Measurements from ENCODE around the gene CARD10.

DNA sequence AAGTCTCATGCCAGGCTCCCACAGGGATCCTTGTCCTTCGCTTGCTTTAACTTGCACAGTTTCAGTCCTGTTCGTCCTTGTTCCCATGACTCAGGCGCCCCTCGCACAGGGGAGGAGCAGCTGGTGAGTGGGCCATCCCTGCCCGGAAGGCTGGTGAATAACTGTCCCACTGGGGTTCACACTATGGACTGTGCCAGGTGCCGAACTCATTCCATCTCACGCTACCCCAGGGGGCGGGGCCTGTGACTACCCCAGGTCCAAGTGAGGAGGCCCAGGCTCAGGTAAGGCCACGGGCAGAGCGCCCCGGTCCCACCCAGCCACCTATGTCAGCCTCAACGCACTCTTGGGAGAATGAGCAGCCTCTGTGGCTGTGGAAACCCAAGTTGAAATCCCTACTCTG, 7.2 kb upstream of the CARD10 start:
- TF ChIP-seq, protein P1, sequence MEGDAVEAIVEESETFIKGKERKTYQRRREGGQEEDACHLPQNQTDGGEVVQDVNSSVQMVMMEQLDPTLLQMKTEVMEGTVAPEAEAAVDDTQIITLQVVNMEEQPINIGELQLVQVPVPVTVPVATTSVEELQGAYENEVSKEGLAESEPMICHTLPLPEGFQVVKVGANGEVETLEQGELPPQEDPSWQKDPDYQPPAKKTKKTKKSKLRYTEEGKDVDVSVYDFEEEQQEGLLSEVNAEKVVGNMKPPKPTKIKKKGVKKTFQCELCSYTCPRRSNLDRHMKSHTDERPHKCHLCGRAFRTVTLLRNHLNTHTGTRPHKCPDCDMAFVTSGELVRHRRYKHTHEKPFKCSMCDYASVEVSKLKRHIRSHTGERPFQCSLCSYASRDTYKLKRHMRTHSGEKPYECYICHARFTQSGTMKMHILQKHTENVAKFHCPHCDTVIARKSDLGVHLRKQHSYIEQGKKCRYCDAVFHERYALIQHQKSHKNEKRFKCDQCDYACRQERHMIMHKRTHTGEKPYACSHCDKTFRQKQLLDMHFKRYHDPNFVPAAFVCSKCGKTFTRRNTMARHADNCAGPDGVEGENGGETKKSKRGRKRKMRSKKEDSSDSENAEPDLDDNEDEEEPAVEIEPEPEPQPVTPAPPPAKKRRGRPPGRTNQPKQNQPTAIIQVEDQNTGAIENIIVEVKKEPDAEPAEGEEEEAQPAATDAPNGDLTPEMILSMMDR (IDR thresholded peaks at IDR 0.05; ENCODE audit: insufficient read depth, low read length) = no peak
- TF ChIP-seq GABPA (IDR thresholded peaks at IDR 0.05; ENCODE audit: low read depth) (no peak), POLR2AphosphoS5 (IDR thresholded peaks at IDR 0.05; ENCODE audit: low read depth) (no peak)
- TF ChIP-seq, protein P2, sequence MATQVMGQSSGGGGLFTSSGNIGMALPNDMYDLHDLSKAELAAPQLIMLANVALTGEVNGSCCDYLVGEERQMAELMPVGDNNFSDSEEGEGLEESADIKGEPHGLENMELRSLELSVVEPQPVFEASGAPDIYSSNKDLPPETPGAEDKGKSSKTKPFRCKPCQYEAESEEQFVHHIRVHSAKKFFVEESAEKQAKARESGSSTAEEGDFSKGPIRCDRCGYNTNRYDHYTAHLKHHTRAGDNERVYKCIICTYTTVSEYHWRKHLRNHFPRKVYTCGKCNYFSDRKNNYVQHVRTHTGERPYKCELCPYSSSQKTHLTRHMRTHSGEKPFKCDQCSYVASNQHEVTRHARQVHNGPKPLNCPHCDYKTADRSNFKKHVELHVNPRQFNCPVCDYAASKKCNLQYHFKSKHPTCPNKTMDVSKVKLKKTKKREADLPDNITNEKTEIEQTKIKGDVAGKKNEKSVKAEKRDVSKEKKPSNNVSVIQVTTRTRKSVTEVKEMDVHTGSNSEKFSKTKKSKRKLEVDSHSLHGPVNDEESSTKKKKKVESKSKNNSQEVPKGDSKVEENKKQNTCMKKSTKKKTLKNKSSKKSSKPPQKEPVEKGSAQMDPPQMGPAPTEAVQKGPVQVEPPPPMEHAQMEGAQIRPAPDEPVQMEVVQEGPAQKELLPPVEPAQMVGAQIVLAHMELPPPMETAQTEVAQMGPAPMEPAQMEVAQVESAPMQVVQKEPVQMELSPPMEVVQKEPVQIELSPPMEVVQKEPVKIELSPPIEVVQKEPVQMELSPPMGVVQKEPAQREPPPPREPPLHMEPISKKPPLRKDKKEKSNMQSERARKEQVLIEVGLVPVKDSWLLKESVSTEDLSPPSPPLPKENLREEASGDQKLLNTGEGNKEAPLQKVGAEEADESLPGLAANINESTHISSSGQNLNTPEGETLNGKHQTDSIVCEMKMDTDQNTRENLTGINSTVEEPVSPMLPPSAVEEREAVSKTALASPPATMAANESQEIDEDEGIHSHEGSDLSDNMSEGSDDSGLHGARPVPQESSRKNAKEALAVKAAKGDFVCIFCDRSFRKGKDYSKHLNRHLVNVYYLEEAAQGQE (IDR thresholded peaks at IDR 0.05; ENCODE audit: insufficient replicate concordance, low read depth) = no peak
